ENCODE results near the gene SPACDR.

Gene SPACDR

DNA sequence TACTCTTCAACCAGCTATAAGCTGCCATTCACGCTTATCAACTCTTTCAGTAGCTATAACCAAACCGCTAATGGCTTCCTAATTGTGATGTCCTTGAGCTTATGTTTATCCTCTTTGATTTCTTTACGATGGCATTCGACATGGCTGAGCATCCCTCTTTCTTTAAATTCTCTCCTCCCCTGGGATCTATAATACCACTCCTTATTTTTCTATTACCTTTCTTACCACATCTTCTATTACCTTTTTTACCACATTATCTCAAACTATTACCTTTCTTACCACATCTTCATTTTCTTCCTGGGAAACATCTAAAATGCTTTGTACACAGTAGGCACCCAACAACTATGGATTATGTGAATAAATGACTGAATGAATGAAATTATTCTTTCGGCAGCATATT is 48.6 kb downstream of the SPACDR start:
- DNase-seq (ENCODE audit: low read depth, low spot score): no peak

DNA sequence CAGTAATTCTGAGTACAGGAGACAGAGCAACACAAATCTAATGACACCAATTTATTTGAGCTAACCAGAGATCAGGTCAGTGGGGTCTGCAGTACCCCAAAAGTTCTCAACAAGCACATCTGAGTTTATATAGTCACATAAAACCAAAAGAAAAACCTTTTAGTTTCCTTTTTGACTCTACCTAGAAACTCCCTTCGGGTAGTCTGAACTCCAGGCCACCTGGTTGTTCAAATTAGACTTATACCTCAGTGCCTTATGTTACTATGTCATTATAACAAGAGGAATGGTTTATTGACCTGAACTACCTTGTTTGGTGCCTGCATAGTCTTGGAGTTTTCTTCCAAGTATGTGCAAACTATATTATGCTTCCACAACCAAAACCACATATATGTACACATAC is 50.2 kb downstream of the SPACDR start:
- no peak for DNase-seq (ENCODE audit: low read depth, low spot score)

DNA sequence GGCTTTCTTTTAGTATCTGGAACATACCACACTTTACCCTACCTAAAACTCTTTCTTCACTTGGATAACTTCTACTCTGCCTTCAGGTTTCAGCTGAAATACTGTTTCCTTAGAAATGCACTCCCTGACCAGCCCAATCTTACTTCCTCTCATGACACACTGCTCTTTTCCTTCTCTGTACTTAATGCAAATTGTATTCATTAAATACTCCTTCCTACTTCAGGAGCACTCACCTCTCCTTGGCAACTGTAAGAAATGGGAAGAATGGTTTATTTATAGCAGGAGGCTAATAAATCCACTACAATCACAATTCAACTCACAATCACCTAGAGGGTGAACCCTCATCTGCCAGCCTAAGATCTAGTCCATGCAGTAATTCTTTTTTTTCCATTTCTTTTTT is 50.7 kb downstream of the SPACDR start:
- no peak for DNase-seq (ENCODE audit: low read depth, low spot score)

DNA sequence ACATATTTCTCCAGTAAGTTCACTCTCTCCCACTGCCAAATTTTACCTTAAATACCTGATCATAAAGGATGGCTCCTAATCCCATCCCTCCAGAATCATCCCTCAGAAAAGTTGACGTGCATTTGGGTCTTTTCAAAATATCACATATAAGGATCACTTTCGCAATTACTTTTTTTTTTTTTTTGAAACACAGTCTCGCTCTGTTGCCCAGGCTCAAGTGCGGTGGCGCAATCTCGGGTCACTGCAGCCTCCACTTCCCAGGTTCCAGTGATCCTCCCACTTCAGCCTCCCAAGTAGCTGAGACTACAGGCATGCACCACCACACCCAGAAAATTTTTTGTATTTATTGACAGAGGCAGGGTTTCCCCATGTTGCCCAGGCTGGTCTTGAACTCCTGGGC is 53.0 kb downstream of the SPACDR start:
- DNase-seq (ENCODE audit: low read depth, low spot score): no peak

DNA sequence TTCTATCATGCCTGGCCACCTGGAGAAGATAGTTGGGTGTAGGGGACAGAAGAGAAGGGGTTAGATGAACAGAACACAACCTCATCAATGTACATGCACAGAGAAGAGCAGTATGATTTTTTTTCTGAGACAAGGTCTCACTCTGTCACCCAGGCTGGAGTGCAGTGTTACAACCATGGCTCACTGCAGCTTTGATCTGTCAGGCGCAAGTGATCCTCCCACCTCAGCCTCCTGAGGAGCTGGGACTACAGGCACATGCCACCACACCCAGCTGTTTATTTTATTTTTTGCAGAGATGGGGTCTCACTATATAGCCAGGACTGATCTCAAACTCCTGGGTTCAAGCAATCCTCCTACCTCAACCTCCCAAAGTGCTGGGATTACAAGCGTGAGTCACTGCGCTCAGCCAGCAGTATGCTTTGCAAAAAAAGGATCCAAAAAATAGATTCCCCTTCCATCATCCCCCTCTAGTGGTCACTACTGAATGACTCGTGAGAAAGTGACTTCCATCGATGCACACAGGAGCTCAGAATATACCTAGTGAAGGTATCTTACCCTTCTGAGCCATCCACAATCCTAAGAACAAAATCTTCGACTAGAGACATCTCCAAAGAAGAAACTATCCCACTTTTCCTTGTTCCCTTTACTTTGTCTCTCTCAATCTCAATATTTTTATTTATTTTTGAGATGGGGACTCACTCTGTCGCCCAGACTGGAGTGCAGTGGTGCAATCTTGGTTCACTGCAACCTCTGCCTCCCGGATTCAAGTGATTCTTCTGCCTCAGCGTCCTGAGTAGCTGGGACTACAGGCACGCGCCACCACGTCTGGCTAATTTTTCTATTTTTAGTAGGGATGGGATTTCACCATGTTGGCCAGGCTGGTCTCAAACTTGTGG is 56.5 kb downstream of the SPACDR start:
- no peak for DNase-seq (ENCODE audit: low read depth, low spot score)

DNA sequence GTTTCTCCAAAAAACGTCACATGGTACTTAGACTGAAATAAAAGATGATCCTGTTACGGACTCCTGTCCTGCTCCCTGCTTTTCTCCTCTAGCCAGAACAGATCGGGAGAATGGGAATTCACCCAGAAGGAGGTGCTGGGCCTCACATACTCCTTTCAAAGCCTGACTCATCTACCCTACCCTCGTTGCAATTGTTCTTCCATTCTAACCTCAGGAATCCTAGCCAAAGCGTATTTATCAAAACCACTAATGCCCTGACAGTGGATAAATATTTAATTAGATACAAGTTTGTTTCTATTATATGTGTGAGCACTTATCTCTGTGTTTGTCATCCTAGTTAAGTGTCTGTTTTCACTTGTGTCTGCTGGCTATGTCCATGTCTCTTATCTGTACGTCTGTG is 57.3 kb downstream of the SPACDR start:
- DNase-seq (ENCODE audit: low read depth, low spot score): no peak
